ENCODE results near the gene PCSK6. TPM values are rescaled to one million over a fixed set of nuclear protein-coding genes. Genes with fewer than 3 reads are reported as not detected.
A peak's percentile ranks its signal among the peaks of the same experiment; 100 is the strongest.

PCSK6 gene
- total and polyA plus RNA-seq, 2 donors from 2014 or later = 3.8 to 7.3 TPM

GRCh38 chr15:101459579-101460300 is 29.8 kb downstream of the PCSK6 start:
- H3K27me3 ChIP-seq (ENCODE audit: control insufficient read depth, insufficient read depth, low read length) = no peaks in the 10 kb centered on the region
- no peaks in the 10 kb centered on the region for H3K9me3 ChIP-seq (ENCODE audit: control insufficient read depth in 2 of 3, insufficient read depth in 1 of 3, low read length in 3 of 3)
- H3K36me3 ChIP-seq (ENCODE audit: control insufficient read depth in 2 of 3, insufficient read depth in 3 of 3, low read length in 3 of 3) = no peaks in the 10 kb centered on the region
- no peaks in the 10 kb centered on the region for H3K4me1 ChIP-seq (ENCODE audit: control insufficient read depth in 2 of 3, insufficient read depth in 2 of 3, low read depth in 1 of 3, low read length in 3 of 3)
- peak in 1 of 5 donors; percentile 29 for DNase-seq
- H3K4me3 ChIP-seq (ENCODE audit: low read length in 3 of 3) = no peak overlapping the region
- no peak for FAIRE-seq
- H3K9ac ChIP-seq (ENCODE audit: low read length in 3 of 3) = no peak overlapping the region
- TF ChIP-seq, protein P1, sequence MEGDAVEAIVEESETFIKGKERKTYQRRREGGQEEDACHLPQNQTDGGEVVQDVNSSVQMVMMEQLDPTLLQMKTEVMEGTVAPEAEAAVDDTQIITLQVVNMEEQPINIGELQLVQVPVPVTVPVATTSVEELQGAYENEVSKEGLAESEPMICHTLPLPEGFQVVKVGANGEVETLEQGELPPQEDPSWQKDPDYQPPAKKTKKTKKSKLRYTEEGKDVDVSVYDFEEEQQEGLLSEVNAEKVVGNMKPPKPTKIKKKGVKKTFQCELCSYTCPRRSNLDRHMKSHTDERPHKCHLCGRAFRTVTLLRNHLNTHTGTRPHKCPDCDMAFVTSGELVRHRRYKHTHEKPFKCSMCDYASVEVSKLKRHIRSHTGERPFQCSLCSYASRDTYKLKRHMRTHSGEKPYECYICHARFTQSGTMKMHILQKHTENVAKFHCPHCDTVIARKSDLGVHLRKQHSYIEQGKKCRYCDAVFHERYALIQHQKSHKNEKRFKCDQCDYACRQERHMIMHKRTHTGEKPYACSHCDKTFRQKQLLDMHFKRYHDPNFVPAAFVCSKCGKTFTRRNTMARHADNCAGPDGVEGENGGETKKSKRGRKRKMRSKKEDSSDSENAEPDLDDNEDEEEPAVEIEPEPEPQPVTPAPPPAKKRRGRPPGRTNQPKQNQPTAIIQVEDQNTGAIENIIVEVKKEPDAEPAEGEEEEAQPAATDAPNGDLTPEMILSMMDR (IDR thresholded peaks at IDR 0.05; ENCODE audit: borderline replicate concordance, extremely low read depth, insufficient read depth) = no peak
- peak overlapping the region in 1 of 2 donors; percentile 66 for H3K27ac ChIP-seq (ENCODE audit: low read depth in 2 of 2, low read length in 2 of 2)
- intact Hi-C loops (cut with DNase I) = no loop called here

DNA sequence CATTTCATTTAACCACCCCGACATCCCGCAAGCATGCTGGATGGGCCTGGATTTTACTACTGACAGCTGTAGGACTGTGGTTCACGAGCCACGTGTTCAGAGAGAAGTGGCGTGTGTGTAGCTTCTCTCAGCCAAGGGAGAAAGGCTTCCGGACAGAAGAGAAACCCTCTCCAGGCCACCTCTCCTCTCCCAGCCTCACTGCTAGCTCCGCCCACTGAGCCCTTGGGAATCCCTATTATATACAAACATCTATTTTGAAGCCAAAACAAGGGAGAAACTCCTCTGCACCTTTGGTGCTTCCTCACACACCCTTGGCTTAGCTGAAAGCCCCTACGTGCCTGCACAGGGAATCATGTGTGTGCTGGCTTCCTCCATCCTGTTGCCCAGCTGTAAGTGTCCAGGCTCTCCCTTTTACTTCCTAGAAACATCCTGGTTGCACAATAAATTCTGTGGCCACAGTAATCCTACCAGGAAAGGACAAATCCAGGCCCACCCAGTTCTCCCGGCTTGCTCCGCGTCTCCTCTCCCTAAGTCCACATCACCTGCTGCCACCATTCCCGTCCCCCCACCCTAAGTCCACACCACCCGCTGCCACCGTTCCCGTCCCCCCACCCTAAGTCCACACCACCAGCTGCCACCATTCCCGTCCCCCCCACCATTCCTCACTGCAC is 30.5 kb downstream of the PCSK6 start:
- H3K4me1 ChIP-seq (ENCODE audit: control insufficient read depth in 2 of 3, insufficient read depth in 2 of 3, low read depth in 1 of 3, low read length in 3 of 3) = peaks cover 0 to 3% (median 0%) of the 10 kb centered on the region in 3 donors

DNA sequence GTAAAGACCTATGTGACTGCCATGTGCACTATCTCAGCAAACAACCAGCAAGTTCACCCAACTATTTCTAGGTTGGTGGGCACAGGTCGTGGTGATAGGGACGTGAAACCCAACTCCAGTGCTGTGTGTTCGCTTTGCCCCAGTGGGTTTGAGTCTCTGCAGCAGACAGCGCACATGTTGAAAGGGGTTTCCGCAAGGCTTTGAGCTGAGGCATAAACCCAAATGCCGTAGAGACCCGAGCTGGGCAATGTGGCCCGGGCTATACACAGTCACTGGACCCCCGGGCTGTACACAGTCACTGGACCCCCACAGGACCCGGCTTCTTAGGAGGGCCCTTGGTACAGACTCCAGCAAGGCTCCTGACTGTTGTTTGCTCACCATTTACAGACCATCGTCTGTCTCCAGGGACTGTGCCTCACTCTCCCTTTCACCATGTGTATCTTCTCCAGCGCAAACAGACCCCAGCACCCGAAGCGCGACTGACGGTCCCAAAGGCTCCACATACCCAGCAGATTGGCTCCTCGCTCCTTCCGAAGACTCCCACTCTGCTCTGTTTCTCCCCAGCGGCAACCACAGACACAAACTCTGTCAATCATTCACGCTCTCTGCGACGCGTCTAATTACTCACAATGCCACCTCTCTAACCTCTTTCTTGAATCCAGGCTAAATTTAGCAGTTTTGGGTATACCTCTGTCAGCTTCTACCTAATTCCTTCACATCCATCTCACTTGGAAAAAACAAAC is 31.2 kb downstream of the PCSK6 start:
- H3K4me3 ChIP-seq (ENCODE audit: low read length in 3 of 3) = no peak overlapping the region
- no peaks in the 10 kb centered on the region for H3K9me3 ChIP-seq (ENCODE audit: control insufficient read depth in 2 of 3, insufficient read depth in 1 of 3, low read length in 3 of 3)
- peak in 4 of 5 donors; percentile 35 to 42 (median 37) for DNase-seq
- intact Hi-C loops (cut with DNase I) = no loop called here
- peaks cover 0 to 3% (median 0%) of the 10 kb centered on the region in 3 donors for H3K4me1 ChIP-seq (ENCODE audit: control insufficient read depth in 2 of 3, insufficient read depth in 2 of 3, low read depth in 1 of 3, low read length in 3 of 3)
- no peak for FAIRE-seq
- TF ChIP-seq, protein P1 (IDR thresholded peaks at IDR 0.05; ENCODE audit: borderline replicate concordance, extremely low read depth, insufficient read depth) = no peak
- no peaks in the 10 kb centered on the region for H3K36me3 ChIP-seq (ENCODE audit: control insufficient read depth in 2 of 3, insufficient read depth in 3 of 3, low read length in 3 of 3)
- no peak overlapping the region for H3K9ac ChIP-seq (ENCODE audit: low read length in 3 of 3)
- peak overlapping the region in 1 of 2 donors; percentile 8 for H3K27ac ChIP-seq (ENCODE audit: low read depth in 2 of 2, low read length in 2 of 2)
- H3K27me3 ChIP-seq (ENCODE audit: control insufficient read depth, insufficient read depth, low read length) = no peaks in the 10 kb centered on the region

More for the DNA sequence above, 30.5 kb downstream of the PCSK6 start:
- peak overlapping the region in 1 of 2 donors; percentile 66 for H3K27ac ChIP-seq (ENCODE audit: low read depth in 2 of 2, low read length in 2 of 2)
- DNase-seq (peak in 3 of 5 donors; percentile 26 to 35 (median 26)), FAIRE-seq (no peak)
- intact Hi-C loops (cut with DNase I) = no loop called here
- TF ChIP-seq, protein P1 (IDR thresholded peaks at IDR 0.05; ENCODE audit: borderline replicate concordance, extremely low read depth, insufficient read depth) = no peak
- no peak overlapping the region for H3K9ac ChIP-seq (ENCODE audit: low read length in 3 of 3)
- H3K9me3 ChIP-seq (ENCODE audit: control insufficient read depth in 2 of 3, insufficient read depth in 1 of 3, low read length in 3 of 3) = no peaks in the 10 kb centered on the region
- no peak overlapping the region for H3K4me3 ChIP-seq (ENCODE audit: low read length in 3 of 3)
- no peaks in the 10 kb centered on the region for H3K36me3 ChIP-seq (ENCODE audit: control insufficient read depth in 2 of 3, insufficient read depth in 3 of 3, low read length in 3 of 3)
- no peaks in the 10 kb centered on the region for H3K27me3 ChIP-seq (ENCODE audit: control insufficient read depth, insufficient read depth, low read length)
